Kidney epithelial cell (primary cell): ENCODE results near the gene RERE. TPM values are rescaled to one million over a fixed set of nuclear protein-coding genes. Genes with fewer than 3 reads are reported as not detected.

ENCODE experiments used
- DNase-seq: peaks from one replicate; pipeline ENCODE4 v3.0.0-alpha.2; 2010; ENCODE audit warnings: low read depth
- H3K27me3 ChIP-seq: 2 replicates; pipeline ENCODE4 v1.6.0; 2011; ENCODE audit warnings: low read length; ENCODE audit not compliant: control insufficient read depth, insufficient read depth
- H3K36me3 ChIP-seq: 2 replicates; pipeline ENCODE4 v1.5.1; 2011; ENCODE audit warnings: low read length; ENCODE audit not compliant: control insufficient read depth, insufficient read depth
- H3K4me3 ChIP-seq: 2 replicates; pipeline ENCODE4 v1.5.1; 2011; ENCODE audit warnings: low read depth, mild to moderate bottlenecking, control low read depth, low read length
- total RNA-seq: library from RNA; depleted of rRNA; stranded (reverse); fragments of >200 nt; gene quantifications from 2 replicates; pipeline ENCODE4 v1.2.3, GENCODE V29; 2015
- TF ChIP-seq, protein P1 (sequence below): IDR thresholded peaks from 2 replicates; pipeline ENCODE4 v1.5.1; 2011; ENCODE audit warnings: mild to moderate bottlenecking, moderate library complexity, low read length, control low read depth, inconsistent platforms; ENCODE audit not compliant: insufficient read depth, poor library complexity, severe bottlenecking

Gene RERE
- total RNA-seq, 1 donor from 2014 or later = 47.5 TPM

DNA sequence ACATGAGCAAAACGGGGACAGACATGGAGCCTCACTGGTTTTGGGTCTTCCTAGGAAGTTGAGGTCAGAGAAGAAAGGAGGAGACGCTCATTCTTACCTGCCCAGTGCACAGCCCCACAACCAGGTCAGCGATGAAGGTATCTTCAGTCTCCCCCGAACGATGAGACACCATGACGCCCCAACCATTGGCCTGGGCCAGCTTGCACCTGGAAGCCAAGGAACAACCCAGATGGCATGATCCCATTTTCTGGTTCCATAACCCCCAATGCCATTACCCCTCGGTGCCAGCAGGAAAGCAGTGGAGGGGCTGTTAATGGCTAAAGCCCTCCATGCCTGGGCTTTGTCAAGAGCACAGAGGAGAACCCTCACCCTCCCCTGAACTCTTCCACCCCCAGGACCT, 45.7 kb upstream of the RERE start:
- no peak for DNase-seq
- H3K27me3 ChIP-seq = no peaks in the 10 kb centered on the region
- TF ChIP-seq, protein P1, sequence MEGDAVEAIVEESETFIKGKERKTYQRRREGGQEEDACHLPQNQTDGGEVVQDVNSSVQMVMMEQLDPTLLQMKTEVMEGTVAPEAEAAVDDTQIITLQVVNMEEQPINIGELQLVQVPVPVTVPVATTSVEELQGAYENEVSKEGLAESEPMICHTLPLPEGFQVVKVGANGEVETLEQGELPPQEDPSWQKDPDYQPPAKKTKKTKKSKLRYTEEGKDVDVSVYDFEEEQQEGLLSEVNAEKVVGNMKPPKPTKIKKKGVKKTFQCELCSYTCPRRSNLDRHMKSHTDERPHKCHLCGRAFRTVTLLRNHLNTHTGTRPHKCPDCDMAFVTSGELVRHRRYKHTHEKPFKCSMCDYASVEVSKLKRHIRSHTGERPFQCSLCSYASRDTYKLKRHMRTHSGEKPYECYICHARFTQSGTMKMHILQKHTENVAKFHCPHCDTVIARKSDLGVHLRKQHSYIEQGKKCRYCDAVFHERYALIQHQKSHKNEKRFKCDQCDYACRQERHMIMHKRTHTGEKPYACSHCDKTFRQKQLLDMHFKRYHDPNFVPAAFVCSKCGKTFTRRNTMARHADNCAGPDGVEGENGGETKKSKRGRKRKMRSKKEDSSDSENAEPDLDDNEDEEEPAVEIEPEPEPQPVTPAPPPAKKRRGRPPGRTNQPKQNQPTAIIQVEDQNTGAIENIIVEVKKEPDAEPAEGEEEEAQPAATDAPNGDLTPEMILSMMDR = no peak
- no peak overlapping the region for H3K4me3 ChIP-seq
- H3K36me3 ChIP-seq = peaks cover 15% of the 10 kb centered on the region

DNA sequence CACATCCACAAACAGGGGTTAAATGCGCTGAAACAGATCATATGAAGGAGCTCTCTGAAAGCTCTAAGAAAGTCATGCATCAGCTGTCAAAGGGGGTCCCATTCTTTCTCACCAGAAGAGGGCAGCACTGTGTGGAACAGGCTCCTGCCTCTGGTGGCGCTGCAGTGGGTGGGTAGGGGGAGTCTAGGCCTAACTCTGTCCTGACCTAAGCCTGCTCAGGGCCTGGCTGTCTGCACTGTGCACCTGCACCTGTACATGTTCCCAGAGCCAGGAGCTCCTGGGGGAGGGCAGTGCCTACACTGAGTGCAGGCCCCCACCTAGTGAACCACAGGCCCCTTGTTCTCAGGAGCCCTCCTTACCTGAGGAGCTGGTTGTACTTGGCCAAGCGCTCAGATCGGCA, 45.1 kb upstream of the RERE start:
- no peak for DNase-seq
- TF ChIP-seq, protein P1 = peak; percentile 68
- H3K4me3 ChIP-seq = no peak overlapping the region
- H3K36me3 ChIP-seq = peaks cover 15% of the 10 kb centered on the region
- no peaks in the 10 kb centered on the region for H3K27me3 ChIP-seq

DNA sequence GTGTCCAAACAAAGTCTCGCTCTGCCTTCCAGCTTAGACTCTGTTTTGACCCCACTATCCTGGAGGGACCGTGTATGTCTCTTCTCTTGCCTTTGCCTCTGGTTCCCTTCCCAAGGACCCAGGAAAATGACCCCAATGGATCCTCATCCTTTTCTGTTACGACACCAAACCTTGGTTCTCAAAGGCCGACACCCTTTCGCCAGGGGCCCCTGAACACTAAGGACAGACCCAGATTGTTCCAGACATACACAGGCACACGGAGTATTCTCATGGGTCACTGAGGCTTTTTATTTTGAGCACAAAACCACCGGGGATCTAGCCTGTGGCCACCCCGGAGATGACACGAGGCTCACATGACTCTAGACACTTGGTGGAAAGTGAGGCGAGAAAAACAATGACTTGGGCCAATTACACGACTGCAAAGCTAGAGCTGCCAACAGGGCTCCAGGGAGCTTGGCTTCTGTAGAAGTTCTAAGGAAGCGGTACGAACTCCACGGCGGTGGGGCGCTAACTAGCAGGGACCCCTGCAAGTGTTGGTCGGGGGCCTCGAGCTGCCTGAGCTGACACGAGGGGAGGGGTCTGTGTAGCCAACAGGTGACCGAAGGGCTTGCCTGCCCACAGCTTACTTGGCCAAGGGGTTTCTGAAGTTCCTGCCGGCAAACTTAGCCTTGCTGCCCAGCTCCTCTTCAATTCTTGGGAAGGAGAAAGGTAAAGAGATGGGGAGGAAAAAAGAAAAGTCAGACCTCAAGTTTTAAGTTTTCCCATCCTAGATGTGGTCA, 43.5 kb upstream of the RERE start:
- TF ChIP-seq, protein P1 = no peak
- no peak overlapping the region for H3K4me3 ChIP-seq
- no peaks in the 10 kb centered on the region for H3K27me3 ChIP-seq
- H3K36me3 ChIP-seq = peaks cover 11% of the 10 kb centered on the region
- no peak for DNase-seq

DNA sequence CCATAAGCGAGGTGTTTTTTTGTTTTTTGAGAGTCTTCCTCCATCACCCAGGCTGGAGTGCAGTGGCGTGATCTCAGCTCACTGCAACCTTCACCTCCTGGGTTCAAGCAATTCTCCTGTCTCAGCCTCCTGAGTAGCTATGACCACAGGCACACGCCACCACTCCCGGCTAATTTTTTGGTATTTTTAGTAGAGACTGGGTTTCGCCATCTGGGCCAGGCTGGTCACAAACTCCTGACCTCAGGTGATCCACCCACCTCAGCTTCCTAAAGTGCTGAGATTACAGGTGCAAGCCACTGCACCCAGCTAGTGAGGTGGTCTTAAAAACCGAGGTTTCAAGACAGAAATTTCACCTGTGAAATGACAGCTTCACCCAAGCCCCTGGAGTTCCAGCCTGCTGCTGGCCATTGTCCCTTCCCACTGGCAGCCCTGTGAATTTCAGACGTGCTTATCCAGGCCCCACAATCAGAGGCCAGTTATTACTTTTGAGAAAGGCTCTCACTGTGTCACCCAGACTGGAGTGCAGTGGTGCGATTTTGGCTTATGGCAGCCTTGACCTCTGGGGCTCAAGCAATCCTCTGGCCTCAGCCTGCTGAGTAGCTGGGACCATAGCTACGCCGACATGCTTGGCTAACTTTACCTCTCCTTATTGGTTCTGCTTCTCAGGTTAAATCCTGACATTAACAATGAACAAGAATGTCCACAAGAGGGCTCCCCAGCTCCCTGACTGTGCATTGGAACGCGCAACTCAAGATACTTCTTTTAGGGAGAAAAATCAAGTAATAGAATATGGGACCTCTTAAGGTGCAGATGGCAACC, 41.7 kb upstream of the RERE start:
- no peak overlapping the region for H3K4me3 ChIP-seq
- TF ChIP-seq, protein P1 = peak; percentile 71
- no peaks in the 10 kb centered on the region for H3K27me3 ChIP-seq
- peaks cover 6% of the 10 kb centered on the region for H3K36me3 ChIP-seq
- no peak for DNase-seq

DNA sequence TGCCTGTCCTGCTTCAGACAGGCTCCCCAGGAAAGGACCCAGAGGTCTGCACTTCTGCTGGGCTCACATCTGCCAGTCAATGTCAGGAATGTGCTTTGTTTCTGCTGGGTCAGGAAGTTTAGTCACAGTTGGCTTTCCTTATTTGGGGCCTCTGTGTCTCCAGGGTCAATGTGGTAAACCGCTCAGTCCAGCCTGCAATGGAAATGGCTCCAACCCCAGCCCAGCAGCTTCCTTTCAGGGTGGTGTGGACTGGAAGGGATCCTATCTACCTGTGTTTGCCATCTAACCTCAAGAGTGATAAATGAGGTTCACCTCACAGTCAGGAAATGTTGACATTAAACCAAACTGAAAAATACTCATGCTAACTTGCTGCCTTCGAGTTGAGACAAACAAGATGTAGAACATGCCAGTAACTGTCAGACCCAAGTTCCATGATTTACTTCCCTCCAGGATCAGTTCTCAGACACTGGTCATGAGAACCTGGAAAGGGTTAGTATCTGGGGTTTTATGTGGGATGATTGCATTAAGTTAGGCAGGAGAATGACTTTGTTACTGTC, 40.8 kb upstream of the RERE start:
- no peaks in the 10 kb centered on the region for H3K27me3 ChIP-seq
- H3K36me3 ChIP-seq = peaks cover 4% of the 10 kb centered on the region
- H3K4me3 ChIP-seq = no peak overlapping the region
- TF ChIP-seq, protein P1 = no peak
- DNase-seq = peak; percentile 84
